GM12878 (cell line): ENCODE data around the gene KLHL30. TPM values are rescaled to one million over a fixed set of nuclear protein-coding genes. Genes with fewer than 3 reads are reported as not detected.

Experiments
- ATAC-seq: fragments of 200-7000 bp; cut with Tn5 transposase; 3 replicates; pipeline ENCODE4 v1.9.1; 2020; ENCODE audit warnings: mild to moderate bottlenecking, moderate library complexity
- BruUV-seq: library from RNA; stranded (reverse); fragments of 400-500 nt; replicated peaks from 2 replicates; lab custom pipeline; 2021; lab: Mats Ljungman, UMichigan
- CTCF ChIA-PET: fragments of 300-600 bp; sonication (Branson Sonifier 250); formaldehyde crosslinking; extraction: SDS; loops from one replicate; lab custom pipeline; 2021; ENCODE audit warnings: inconsistent platforms; lab: Yijun Ruan, JAX
- POLR2A ChIA-PET: fragments of 350-600 bp; formaldehyde crosslinking; extraction: SDS; loops from one replicate; lab custom pipeline; 2021; ENCODE audit warnings: inconsistent platforms; lab: Charles Lee
- RAD21 ChIA-PET: fragments of 300-600 bp; sonication (Branson Sonifier 250); formaldehyde crosslinking; loops from one replicate; lab custom pipeline; 2023; ENCODE audit warnings: antibody characterized with exemption; ENCODE audit not compliant: unreplicated experiment; lab: Charles Lee
- SMC1A ChIA-PET: fragments of 300-600 bp; sonication (Branson Sonifier 250); formaldehyde crosslinking; loops from one replicate; lab custom pipeline; 2023; ENCODE audit not compliant: unreplicated experiment, uncharacterized antibody; lab: Charles Lee
- DNase-seq: peaks from one replicate; pipeline ENCODE4 v3.0.0-alpha.2; 2011; ENCODE audit warnings: low read depth, low spot score
- FAIRE-seq: peaks from 3 replicates; lab custom pipeline; 2011; peaks lifted over from hg19 to GRCh38; lab: Jason Lieb, UNC
- H2AFZ ChIP-seq: 2 replicates; pipeline ENCODE4 v1.6.0; 2011; ENCODE audit warnings: low read depth, low read length, control low read depth; ENCODE audit not compliant: control insufficient read depth
- H3K27ac ChIP-seq: 2 replicates; pipeline ENCODE4 v1.5.1; 2011; ENCODE audit warnings: control low read depth; ENCODE audit not compliant: control insufficient read depth, insufficient read depth
- H3K27me3 ChIP-seq, 2 experiments: replicated peaks in 1 of 2; 2 replicates each; pipeline versions ENCODE4 v1.6.0 to v1.6.1; 2011; ENCODE audit warnings: low read length in 1 of 2; ENCODE audit not compliant: control insufficient read depth in 2 of 2, insufficient read depth in 2 of 2
- H3K36me3 ChIP-seq, 2 experiments: 2 replicates each; pipeline ENCODE4 v1.5.1; 2011; ENCODE audit warnings: low read length in 1 of 2; ENCODE audit not compliant: control insufficient read depth in 2 of 2, insufficient read depth in 2 of 2
- H3K4me1 ChIP-seq: 2 replicates; pipeline ENCODE4 v1.6.1; 2011; ENCODE audit warnings: mild to moderate bottlenecking, low read length, moderate library complexity, mixed read lengths; ENCODE audit not compliant: control insufficient read depth, insufficient read depth
- H3K4me2 ChIP-seq: 2 replicates; pipeline ENCODE4 v1.6.0; 2011; ENCODE audit warnings: control low read depth; ENCODE audit not compliant: control insufficient read depth, insufficient read depth
- H3K4me3 ChIP-seq: fragments of 200-600 bp; sonication (generic); 2 replicates; pipeline ENCODE4 v1.5.1; 2016
- H3K79me2 ChIP-seq: 2 replicates; pipeline ENCODE4 v1.6.0; 2011; ENCODE audit warnings: low read length; ENCODE audit not compliant: control insufficient read depth, insufficient read depth
- H3K9ac ChIP-seq: 2 replicates; pipeline ENCODE4 v1.8.0; 2011; ENCODE audit warnings: low read length, control low read depth, mixed read lengths; ENCODE audit not compliant: control insufficient read depth, insufficient read depth
- H3K9me3 ChIP-seq: replicated peaks from 3 replicates; pipeline ENCODE4 v1.5.1; 2011; ENCODE audit warnings: mild to moderate bottlenecking, low read length; ENCODE audit not compliant: control insufficient read depth, insufficient read depth
- H4K20me1 ChIP-seq: 2 replicates; pipeline ENCODE4 v1.6.0; 2011; ENCODE audit not compliant: control insufficient read depth, insufficient read depth
- CBX3 ChIP-seq: fragments of 200-600 bp; sonication (generic); IDR thresholded peaks from 2 replicates; pipeline ENCODE4 v1.6.1; 2016; ENCODE audit warnings: low read depth, borderline replicate concordance
- JUNB ChIP-seq: IDR thresholded peaks from 2 replicates; pipeline ENCODE4 v1.6.1; 2016; ENCODE audit warnings: antibody characterized with exemption, mild to moderate bottlenecking
- KAT2A ChIP-seq: conservative IDR thresholded peaks from 2 replicates; pipeline ENCODE4 v1.6.1; 2011; ENCODE audit warnings: low read depth, low read length; ENCODE audit not compliant: control insufficient read depth
- NBN ChIP-seq: fragments of 450-650 bp; IDR thresholded peaks from 2 replicates; pipeline ENCODE4 v1.6.1; 2016
- NFYA ChIP-seq: IDR thresholded peaks from 2 replicates; pipeline ENCODE4 v1.6.1; 2011; ENCODE audit warnings: low read depth, mild to moderate bottlenecking, low read length, improper control_type of control experiment, borderline replicate concordance
- NR2C2 ChIP-seq: IDR thresholded peaks from 2 replicates; pipeline ENCODE4 v1.6.1; 2011; ENCODE audit warnings: borderline replicate concordance, low read depth; ENCODE audit not compliant: control insufficient read depth, insufficient read length
- NRF1 ChIP-seq: conservative IDR thresholded peaks from 2 replicates; pipeline ENCODE4 v1.6.1; 2011; ENCODE audit warnings: mild to moderate bottlenecking, low read depth, low read length, improper control_type of control experiment
- ZNF622 ChIP-seq: fragments of 450-650 bp; IDR thresholded peaks from 2 replicates; pipeline ENCODE4 v1.6.1; 2017; ENCODE audit warnings: mild to moderate bottlenecking, inconsistent platforms
- WGBS: methylation state at CpG from one replicate; pipeline ENCODE4 v1.1.6; 2016; ENCODE audit warnings: low lambda C conversion rate; ENCODE audit not compliant: insufficient replicate concordance, insufficient coverage; ENCODE audit errors: missing lambda C conversion rate; 5-methylcytosine and 5-hydroxymethylcytosine counted together
- in situ Hi-C: fragments of 300-500 bp; cut with MboI; formaldehyde crosslinking; loops from 9 replicates; pipeline ENCODE4 v1.14.3; 2018; ENCODE audit warnings: mixed read lengths
- intact Hi-C: fragments of 100-400 bp; cut with micrococcal nuclease; formaldehyde crosslinking; loops from one replicate; pipeline ENCODE4 v1.14.2; 2022; ENCODE audit not compliant: unreplicated experiment
- polyA plus RNA-seq, 11 experiments: library from polyadenylated mRNA; depleted of rRNA in 4 of 11; unstranded in 6 of 11; stranded (reverse) in 5 of 11; fragments of >200 nt; fragmentation: Nextera tagmentation in 4 of 11; fragmentation: Illumina TruSeq in 1 of 11; extraction: Ambion mirVana in 4 of 11; extraction: Trizol in 1 of 11; gene quantifications; 1 replicate in 1 of 11; 2 replicates in 10 of 11; pipeline versions ENCODE4 v1.2.1 to v1.2.3, GENCODE V29; 2011 to 2016; ENCODE audit warnings: inconsistent platforms in 2 of 11, missing spikeins in 2 of 11, low read depth in 1 of 11
- total RNA-seq, 4 experiments: library from RNA; depleted of rRNA in 3 of 4; stranded (reverse); fragments of >200 nt in 3 of 4; fragmentation: Illumina TruSeq in 1 of 4; extraction: Trizol in 1 of 4; gene quantifications; 2 replicates each; pipeline versions ENCODE4 v1.2.1 to v1.2.3, GENCODE V29; 2013 to 2021
- TF ChIP-seq, protein P1 (sequence below): fragments of 450-650 bp; IDR thresholded peaks from 2 replicates; pipeline ENCODE4 v1.6.1; 2017; ENCODE audit warnings: mild to moderate bottlenecking, moderate library complexity
- TF ChIP-seq, protein P2 (sequence below): fragments of 150-350 bp; IDR thresholded peaks from 2 replicates; pipeline ENCODE4 v1.6.1; 2016; ENCODE audit warnings: low read depth, low read length
- TF ChIP-seq, protein P3 (sequence below), 3 experiments: IDR thresholded peaks in 2 of 3; conservative IDR thresholded peaks in 1 of 3; 2 replicates each; pipeline ENCODE4 v1.5.1; 2011; ENCODE audit warnings: low read depth in 3 of 3, low read length in 3 of 3, mild to moderate bottlenecking in 3 of 3, control low read depth in 2 of 3, moderate library complexity in 2 of 3, inconsistent platforms in 1 of 3, mixed read lengths in 1 of 3; ENCODE audit not compliant: control insufficient read depth in 2 of 3, insufficient read depth in 1 of 3; ENCODE audit errors: extremely low read depth in 1 of 3
- TF ChIP-seq, protein P4 (sequence below): fragments of 150-350 bp; IDR thresholded peaks from 2 replicates; pipeline ENCODE4 v1.6.1; 2014; ENCODE audit warnings: mild to moderate bottlenecking, low read depth, low read length

The KLHL30 gene
- total and polyA plus RNA-seq, 10 of the 15 experiments (the other 5 are each of a cell fraction or from before 2014, with no cell fraction given), result 0.03 TPM; not detected in 9

DNA sequence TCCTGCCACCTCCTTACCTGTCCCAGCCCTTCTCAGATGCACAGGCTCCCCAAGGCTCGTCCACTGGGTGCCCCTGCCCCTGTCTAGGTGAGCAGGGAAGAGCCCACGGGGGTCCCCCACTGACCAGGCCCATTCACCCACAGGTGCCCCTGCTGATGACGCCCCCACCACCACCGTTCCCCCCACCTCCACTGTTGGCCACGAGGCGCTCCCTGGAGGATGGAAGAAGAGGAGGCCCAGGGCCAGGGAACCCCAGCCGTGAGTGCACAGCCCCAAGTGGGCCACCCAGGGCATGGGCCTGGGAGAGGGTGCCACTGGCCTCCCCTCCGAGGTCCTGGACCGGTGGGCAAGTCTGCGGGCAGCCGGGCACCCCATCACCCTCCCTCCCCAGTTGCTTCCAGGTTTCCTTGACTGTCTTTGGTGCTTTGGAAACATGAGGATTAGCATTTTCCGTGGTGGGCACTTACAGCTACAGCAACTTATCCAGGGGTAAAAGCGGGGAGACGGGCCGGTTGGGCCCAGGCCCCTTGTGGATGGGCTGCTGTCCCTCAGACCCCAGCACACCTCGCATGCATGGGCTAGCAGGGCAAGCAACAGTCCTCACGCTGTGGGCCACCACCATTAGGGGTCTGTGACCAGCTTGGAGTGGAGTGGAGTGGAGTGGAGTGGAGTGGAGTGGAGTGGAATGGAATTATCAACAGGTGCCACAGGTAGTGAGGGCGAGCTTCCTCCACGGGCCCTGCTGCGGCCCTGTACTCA, 13.2 kb upstream of the KLHL30 start:
- BruUV-seq, result no TSS peak
- H3K79me2 ChIP-seq, result no peaks in the 10 kb centered on the region
- TF ChIP-seq, protein P1, sequence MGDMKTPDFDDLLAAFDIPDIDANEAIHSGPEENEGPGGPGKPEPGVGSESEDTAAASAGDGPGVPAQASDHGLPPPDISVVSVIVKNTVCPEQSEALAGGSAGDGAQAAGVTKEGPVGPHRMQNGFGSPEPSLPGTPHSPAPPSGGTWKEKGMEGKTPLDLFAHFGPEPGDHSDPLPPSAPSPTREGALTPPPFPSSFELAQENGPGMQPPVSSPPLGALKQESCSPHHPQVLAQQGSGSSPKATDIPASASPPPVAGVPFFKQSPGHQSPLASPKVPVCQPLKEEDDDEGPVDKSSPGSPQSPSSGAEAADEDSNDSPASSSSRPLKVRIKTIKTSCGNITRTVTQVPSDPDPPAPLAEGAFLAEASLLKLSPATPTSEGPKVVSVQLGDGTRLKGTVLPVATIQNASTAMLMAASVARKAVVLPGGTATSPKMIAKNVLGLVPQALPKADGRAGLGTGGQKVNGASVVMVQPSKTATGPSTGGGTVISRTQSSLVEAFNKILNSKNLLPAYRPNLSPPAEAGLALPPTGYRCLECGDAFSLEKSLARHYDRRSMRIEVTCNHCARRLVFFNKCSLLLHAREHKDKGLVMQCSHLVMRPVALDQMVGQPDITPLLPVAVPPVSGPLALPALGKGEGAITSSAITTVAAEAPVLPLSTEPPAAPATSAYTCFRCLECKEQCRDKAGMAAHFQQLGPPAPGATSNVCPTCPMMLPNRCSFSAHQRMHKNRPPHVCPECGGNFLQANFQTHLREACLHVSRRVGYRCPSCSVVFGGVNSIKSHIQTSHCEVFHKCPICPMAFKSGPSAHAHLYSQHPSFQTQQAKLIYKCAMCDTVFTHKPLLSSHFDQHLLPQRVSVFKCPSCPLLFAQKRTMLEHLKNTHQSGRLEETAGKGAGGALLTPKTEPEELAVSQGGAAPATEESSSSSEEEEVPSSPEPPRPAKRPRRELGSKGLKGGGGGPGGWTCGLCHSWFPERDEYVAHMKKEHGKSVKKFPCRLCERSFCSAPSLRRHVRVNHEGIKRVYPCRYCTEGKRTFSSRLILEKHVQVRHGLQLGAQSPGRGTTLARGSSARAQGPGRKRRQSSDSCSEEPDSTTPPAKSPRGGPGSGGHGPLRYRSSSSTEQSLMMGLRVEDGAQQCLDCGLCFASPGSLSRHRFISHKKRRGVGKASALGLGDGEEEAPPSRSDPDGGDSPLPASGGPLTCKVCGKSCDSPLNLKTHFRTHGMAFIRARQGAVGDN, result no peak
- no peak for TF ChIP-seq CBX3
- no peak for TF ChIP-seq NFYA
- TF ChIP-seq JUNB, result no peak
- TF ChIP-seq, protein P2, sequence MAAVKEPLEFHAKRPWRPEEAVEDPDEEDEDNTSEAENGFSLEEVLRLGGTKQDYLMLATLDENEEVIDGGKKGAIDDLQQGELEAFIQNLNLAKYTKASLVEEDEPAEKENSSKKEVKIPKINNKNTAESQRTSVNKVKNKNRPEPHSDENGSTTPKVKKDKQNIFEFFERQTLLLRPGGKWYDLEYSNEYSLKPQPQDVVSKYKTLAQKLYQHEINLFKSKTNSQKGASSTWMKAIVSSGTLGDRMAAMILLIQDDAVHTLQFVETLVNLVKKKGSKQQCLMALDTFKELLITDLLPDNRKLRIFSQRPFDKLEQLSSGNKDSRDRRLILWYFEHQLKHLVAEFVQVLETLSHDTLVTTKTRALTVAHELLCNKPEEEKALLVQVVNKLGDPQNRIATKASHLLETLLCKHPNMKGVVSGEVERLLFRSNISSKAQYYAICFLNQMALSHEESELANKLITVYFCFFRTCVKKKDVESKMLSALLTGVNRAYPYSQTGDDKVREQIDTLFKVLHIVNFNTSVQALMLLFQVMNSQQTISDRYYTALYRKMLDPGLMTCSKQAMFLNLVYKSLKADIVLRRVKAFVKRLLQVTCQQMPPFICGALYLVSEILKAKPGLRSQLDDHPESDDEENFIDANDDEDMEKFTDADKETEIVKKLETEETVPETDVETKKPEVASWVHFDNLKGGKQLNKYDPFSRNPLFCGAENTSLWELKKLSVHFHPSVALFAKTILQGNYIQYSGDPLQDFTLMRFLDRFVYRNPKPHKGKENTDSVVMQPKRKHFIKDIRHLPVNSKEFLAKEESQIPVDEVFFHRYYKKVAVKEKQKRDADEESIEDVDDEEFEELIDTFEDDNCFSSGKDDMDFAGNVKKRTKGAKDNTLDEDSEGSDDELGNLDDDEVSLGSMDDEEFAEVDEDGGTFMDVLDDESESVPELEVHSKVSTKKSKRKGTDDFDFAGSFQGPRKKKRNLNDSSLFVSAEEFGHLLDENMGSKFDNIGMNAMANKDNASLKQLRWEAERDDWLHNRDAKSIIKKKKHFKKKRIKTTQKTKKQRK, result no peak
- TF ChIP-seq, protein P3, sequence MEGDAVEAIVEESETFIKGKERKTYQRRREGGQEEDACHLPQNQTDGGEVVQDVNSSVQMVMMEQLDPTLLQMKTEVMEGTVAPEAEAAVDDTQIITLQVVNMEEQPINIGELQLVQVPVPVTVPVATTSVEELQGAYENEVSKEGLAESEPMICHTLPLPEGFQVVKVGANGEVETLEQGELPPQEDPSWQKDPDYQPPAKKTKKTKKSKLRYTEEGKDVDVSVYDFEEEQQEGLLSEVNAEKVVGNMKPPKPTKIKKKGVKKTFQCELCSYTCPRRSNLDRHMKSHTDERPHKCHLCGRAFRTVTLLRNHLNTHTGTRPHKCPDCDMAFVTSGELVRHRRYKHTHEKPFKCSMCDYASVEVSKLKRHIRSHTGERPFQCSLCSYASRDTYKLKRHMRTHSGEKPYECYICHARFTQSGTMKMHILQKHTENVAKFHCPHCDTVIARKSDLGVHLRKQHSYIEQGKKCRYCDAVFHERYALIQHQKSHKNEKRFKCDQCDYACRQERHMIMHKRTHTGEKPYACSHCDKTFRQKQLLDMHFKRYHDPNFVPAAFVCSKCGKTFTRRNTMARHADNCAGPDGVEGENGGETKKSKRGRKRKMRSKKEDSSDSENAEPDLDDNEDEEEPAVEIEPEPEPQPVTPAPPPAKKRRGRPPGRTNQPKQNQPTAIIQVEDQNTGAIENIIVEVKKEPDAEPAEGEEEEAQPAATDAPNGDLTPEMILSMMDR (IDR thresholded peaks at IDR 0.05 in 2 of 3, conservative IDR thresholded peaks at IDR 0.05 in 1 of 3; ENCODE audit: control insufficient read depth in 2 of 3, extremely low read depth in 1 of 3, insufficient read depth in 1 of 3, low read depth in 3 of 3, low read length in 3 of 3), result no peak
- TF ChIP-seq NR2C2, result no peak
- TF ChIP-seq NBN, result no peak
- TF ChIP-seq KAT2A, result no peak
- TF ChIP-seq, protein P4, sequence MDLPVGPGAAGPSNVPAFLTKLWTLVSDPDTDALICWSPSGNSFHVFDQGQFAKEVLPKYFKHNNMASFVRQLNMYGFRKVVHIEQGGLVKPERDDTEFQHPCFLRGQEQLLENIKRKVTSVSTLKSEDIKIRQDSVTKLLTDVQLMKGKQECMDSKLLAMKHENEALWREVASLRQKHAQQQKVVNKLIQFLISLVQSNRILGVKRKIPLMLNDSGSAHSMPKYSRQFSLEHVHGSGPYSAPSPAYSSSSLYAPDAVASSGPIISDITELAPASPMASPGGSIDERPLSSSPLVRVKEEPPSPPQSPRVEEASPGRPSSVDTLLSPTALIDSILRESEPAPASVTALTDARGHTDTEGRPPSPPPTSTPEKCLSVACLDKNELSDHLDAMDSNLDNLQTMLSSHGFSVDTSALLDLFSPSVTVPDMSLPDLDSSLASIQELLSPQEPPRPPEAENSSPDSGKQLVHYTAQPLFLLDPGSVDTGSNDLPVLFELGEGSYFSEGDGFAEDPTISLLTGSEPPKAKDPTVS, result no peak
- TF ChIP-seq ZNF622, result no peak
- TF ChIP-seq NRF1, result no peak
- in situ Hi-C loops (no loop called here), intact Hi-C loops (no loop called here)
- 58% methylated on average over 19 of the region's 20 CpGs for WGBS
- H3K27me3 ChIP-seq, result no peaks in the 10 kb centered on the region
- ChIA-PET RAD21 (no interaction called here), POLR2A (no interaction called here), SMC1A (interaction anchor here (1.0 kb wide), 1 partner anchor 16 kb away, joined by 4 read pairs; no protein-coding TSS in a partner anchor), CTCF (interaction anchor here (0.7 to 0.8 kb wide), 2 partner anchors 14 to 78 kb away, joined by 3 to 4 read pairs; partner anchors contain the start of gene ILKAP)
- H3K9me3 ChIP-seq, result peaks cover 4% of the 10 kb centered on the region; the same call in 2 of the 3 replicates
- H3K9ac ChIP-seq, result no peak overlapping the region
- ATAC-seq, result peak; percentile 8; the same call in 1 of the 3 replicates
- no peak for DNase-seq
- FAIRE-seq, result no peak
- no peak overlapping the region for H3K4me2 ChIP-seq
- H3K4me3 ChIP-seq, result no peak overlapping the region
- no peaks in the 10 kb centered on the region for H4K20me1 ChIP-seq
- H2AFZ ChIP-seq, result no peak overlapping the region
- H3K4me1 ChIP-seq, result no peaks in the 10 kb centered on the region
- no peaks in the 10 kb centered on the region for H3K36me3 ChIP-seq
- no peak overlapping the region for H3K27ac ChIP-seq
